GM10248 (cell line): ENCODE results near the gene CHD8.

Experiments
- CTCF ChIA-PET: fragments of 300-600 bp; sonication (Branson Sonifier 250); formaldehyde crosslinking; extraction: SDS; loops from one replicate; lab custom pipeline; 2021; ENCODE audit warnings: antibody characterized with exemption; lab: Yijun Ruan, JAX
- POLR2A ChIA-PET: fragments of 350-650 bp; sonication (Branson Sonifier 250); formaldehyde crosslinking; extraction: SDS; loops from one replicate; lab custom pipeline; 2020; ENCODE audit warnings: antibody characterized with exemption; lab: Yijun Ruan, JAX
- DNase-seq: peaks from one replicate; pipeline ENCODE4 v3.0.0; 2012; ENCODE audit errors: extremely low spot score
- TF ChIP-seq, protein P1 (sequence below): IDR thresholded peaks from 2 replicates; pipeline ENCODE4 v1.5.1; 2012; ENCODE audit warnings: mild to moderate bottlenecking, low read depth; ENCODE audit errors: extremely low read depth, missing control alignments, control extremely low read depth

The CHD8 gene

DNA sequence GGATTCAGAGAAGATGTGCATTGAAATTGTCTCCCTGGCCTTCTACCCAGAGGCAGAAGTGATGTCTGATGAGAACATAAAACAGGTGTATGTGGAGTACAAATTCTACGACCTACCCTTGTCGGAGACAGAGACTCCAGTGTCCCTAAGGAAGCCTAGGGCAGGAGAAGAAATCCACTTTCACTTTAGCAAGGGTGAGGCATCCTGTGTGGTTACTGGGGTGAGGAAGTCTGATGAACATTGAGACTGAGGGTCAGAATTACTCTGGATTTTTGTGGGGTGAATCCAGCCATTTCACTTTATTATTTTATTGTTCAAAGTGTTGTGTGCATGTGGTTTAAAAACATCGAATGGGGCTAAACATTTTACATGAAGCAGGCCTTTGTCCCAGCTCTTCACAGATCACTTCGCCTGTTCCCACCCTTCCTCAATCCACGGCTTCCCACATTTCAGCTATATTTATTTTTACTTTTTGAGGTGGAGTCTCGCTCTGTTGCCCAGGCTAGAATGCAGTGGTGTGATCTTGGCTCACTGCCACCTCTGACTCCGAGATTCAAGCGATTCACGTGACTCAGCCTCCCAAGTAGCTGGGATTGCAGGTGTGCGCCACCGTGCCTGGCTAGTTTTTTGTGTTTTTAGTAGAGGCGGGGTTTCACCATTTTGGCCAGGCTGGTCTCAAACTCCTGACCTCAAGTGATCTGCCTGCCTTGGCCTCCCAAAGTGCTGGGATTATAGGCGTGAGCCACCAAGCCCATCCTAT is 112.7 kb downstream of the CHD8 start:
- POLR2A ChIA-PET: no interaction called here
- CTCF ChIA-PET: interaction anchor here (1.1 to 1.8 kb wide), 4 partner anchors 10 to 21 kb away, joined by 3 to 4 read pairs (median 3); no protein-coding TSS in a partner anchor
- TF ChIP-seq, protein P1, sequence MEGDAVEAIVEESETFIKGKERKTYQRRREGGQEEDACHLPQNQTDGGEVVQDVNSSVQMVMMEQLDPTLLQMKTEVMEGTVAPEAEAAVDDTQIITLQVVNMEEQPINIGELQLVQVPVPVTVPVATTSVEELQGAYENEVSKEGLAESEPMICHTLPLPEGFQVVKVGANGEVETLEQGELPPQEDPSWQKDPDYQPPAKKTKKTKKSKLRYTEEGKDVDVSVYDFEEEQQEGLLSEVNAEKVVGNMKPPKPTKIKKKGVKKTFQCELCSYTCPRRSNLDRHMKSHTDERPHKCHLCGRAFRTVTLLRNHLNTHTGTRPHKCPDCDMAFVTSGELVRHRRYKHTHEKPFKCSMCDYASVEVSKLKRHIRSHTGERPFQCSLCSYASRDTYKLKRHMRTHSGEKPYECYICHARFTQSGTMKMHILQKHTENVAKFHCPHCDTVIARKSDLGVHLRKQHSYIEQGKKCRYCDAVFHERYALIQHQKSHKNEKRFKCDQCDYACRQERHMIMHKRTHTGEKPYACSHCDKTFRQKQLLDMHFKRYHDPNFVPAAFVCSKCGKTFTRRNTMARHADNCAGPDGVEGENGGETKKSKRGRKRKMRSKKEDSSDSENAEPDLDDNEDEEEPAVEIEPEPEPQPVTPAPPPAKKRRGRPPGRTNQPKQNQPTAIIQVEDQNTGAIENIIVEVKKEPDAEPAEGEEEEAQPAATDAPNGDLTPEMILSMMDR: no peak
- no peak for DNase-seq
